ENCODE results near the gene MTCL1.
A peak's percentile ranks its signal among the peaks of the same experiment; 100 is the strongest.

The MTCL1 gene

DNA sequence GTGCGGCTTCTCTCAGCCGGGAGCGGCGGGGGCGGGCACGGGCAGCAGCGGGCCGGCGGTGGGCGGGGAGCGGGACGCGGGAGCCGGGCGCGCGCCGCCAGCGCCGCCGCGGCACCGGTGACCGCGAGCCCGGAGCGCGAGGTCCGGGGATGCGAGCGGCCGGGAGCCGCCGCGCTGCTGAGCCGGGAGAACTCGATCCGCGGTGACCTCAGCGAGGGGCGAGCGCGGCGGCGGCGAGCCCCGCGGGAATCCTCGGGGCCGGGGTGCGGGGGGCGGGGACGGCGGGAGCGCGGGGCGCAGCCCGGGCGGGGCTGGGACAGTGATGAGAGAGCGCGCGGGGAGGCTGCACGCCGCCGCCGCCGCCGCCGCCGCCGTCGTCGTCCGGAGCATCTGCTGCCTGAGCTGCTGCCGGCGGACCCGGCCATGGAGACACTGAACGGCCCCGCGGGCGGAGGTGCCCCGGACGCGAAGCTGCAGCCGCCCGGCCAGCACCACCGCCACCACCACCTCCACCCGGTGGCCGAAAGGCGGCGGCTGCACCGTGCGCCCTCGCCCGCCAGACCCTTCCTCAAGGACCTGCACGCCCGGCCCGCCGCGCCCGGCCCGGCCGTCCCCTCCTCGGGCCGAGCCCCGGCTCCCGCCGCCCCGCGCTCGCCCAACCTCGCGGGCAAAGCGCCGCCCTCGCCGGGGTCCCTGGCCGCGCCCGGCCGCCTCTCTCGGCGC, at the start of gene MTCL1:
TSS of gene MTCL1 (plus strand) at position 319 of the 723 bp plus-strand sequence. CDS start at position 424, 105 bp downstream.
- peak; percentile 35 for DNase-seq (ENCODE audit: low read depth)

GRCh38 chr18:8656232-8656631, 49.1 kb upstream of the MTCL1 start:
- peak; percentile 31 for DNase-seq (ENCODE audit: low read depth)

DNA sequence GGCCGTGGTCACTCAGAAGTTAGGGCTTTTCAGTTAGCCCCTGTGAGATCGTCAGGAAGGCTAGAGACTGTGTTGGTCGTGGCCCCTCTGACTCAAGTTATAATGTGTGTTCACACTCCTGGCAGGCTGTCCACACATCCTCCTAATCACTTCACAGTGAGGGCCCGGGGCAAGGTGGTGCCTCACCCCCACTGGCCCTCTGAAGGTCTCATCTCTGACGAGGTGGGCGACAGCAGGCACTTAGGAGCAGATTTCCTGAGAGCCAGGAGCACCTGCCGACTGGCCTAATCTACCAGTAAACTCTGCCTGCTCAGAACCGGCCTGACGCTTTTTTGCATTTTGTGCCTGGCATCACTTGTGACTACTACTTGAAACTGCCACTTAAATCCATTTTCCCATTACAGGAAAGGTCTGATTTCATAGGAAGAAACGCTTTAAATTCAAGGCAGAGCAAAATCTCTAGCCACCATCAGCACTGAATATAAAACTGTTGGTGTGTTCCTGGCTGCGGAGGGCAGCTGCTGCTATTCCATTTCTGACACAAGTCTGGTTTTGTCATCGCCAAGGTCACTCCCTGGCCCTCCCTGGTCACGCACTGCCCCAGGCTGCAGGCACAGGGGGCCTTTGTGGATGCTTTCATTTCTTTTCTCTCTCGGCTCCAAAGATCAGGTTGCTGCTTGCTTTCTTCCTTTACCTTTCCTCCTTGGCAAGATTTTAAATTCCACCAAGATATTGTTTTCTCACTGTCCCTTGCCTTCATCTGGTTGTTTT, 48.1 kb upstream of the MTCL1 start:
- DNase-seq (ENCODE audit: low read depth) = no peak

DNA sequence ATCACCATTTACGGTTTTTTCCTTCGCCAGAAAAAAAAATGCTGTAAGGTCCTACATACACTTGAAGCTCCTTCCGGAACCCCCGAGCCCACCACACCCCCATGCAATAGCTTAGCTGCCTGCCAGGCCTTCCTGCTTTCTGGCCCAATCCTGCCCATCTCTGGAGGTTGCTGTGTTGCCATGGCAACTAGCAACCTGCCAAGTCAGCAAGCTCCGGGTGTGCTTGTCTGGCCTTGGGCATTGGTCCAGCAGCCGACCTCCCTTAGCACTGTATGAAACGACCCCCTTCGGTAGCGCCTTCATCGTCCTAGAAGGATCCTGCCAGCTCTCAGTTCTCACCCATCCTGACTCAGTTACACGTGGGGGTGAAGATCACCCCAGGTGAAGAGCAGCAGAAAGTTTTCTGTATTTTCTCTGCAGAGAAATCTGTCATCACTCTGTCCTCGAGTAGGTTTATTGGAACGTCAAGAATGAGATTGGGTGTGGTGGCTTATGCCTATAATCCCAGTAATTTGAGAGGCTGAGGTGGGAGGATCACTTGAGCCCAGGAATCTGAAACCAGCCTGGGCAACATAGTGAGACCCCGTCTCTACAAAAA, 47.4 kb upstream of the MTCL1 start:
- no peak for DNase-seq (ENCODE audit: low read depth)

GRCh38 chr18:8658858-8659485, 46.4 kb upstream of the MTCL1 start:
- no peak for DNase-seq (ENCODE audit: low read depth)

DNA sequence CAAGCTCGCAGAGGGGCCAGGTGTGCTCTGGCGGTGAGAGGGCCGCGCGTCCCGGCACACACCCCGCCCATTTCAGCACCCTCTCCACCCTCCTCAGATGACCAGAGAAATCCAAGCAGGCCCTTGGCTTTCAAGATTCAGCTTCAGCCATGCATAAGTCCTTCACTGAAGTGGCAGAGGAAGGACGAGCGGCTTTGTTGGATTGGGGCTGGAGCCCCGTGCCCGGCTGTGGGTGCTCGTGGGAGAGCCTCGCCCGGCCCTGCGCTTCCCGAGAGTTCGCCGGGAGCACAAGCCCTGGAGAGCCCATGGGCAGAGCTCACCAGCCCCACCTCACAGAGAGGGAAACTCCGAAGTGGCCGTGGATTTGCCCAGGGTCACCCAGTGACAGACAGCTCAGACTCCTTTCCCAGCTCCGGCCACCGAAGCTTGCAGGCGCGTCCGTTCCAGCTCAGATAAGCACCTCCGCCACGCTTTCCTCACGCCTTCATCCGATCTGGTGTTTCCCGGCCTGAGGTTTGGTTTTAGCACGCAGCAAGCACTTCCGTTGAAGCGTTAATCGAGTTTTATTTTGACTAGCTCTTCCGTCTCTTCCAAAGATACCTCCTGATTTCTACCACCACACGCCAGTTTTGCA, 45.6 kb upstream of the MTCL1 start:
- DNase-seq (ENCODE audit: low read depth) = no peak

- DNase-seq (ENCODE audit: low read depth) = no peak
Observed at GRCh38 chr18:8660316-8660715, 45.0 kb upstream of the MTCL1 start.

DNA sequence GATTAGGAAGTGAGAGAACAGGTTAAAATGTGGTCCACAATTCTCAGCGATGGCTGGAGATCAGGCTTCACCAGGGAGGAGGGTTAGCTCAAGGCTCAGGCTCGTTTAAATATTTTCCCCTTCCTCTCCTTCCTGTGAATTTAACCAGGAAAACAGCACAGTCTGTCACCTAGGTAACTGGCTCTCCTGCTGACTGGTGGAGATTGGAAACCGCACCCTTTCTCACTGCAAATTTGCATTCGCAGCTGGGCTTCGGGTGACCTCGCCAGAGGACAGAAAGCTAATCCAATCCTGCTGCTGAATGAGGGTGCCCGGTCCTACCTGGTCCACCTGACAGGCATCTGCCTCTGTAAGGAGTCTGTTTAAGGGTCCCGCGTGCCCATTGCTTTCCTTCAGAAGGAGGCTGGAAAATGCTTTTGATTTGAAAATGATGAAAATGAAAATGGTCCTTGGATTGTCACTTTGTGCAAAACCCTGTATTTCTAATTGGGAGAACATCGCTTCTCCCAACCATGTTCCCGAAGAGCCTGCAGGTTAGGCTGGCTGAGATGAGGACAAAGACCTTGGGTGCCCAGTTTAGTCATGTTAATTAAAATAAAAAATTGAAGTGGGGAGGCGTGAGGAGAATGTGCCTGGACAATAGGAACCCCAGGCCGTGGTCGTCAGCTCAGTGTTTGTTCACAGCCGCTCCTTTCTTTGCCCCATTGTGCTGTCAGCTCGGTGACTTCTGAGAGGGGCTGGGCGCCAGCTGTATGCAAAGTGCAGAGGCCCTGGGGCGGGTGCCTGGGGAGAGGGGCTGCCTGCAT, 43.4 kb upstream of the MTCL1 start:
- peak; percentile 28 for DNase-seq (ENCODE audit: low read depth)

DNA sequence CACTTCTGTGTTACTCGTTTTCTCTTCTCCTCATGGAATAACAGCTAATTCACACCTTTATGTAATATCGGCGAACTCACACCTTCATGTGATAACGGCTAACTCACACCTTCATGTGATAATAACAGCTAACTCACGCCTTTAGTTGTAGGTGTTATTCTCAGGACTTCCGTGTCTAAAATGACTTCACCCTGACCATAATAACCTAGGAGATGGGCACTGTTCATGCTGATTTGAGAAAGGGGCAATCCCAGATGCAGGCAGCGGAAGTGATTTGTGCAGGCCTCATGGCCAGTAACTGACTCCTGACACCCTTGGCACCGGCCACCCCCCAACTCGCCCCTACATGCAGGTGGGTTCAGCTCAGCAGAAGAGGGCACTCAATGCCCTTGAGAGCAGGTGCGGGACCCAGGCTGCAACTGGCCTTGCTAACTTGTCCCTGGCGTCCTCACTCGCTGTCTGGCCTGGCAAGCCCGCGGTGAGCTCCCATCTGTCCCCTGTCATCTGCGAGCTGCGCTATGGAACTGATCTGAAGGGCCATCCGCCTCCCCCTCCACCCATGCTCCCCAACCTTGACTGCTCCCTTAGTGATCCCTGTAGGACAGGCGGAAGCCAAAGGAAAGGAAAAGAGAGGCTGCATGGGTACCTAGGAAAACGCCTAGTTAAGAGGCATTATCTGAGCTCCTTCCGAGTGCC, 42.6 kb upstream of the MTCL1 start:
- no peak for DNase-seq (ENCODE audit: low read depth)

DNA sequence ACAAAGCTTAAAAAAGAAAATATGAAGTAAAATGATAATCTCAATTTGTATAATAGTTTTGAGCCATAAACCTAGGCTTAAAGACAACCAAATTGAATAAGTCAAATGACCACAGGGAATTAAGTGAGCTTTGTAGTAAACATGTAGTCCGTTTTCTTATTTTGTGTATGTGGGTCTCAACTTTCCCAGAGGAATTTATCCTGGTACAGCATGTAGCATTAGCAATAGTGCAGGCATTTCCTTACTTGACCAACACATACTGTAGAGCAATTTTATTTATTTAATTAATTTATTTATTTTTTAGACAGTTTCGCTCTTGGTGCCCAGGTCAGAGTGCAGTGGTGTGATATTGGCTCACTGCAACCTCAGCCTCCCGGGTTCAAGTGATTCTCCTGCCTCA, 37.5 kb upstream of the MTCL1 start:
- no peak for DNase-seq (ENCODE audit: low read depth)

GRCh38 chr18:8668381-8668780, 37.0 kb upstream of the MTCL1 start:
- DNase-seq (ENCODE audit: low read depth) = no peak

- no peak for DNase-seq (ENCODE audit: low read depth)
Observed at GRCh38 chr18:8669571-8669970, 35.8 kb upstream of the MTCL1 start.

DNA sequence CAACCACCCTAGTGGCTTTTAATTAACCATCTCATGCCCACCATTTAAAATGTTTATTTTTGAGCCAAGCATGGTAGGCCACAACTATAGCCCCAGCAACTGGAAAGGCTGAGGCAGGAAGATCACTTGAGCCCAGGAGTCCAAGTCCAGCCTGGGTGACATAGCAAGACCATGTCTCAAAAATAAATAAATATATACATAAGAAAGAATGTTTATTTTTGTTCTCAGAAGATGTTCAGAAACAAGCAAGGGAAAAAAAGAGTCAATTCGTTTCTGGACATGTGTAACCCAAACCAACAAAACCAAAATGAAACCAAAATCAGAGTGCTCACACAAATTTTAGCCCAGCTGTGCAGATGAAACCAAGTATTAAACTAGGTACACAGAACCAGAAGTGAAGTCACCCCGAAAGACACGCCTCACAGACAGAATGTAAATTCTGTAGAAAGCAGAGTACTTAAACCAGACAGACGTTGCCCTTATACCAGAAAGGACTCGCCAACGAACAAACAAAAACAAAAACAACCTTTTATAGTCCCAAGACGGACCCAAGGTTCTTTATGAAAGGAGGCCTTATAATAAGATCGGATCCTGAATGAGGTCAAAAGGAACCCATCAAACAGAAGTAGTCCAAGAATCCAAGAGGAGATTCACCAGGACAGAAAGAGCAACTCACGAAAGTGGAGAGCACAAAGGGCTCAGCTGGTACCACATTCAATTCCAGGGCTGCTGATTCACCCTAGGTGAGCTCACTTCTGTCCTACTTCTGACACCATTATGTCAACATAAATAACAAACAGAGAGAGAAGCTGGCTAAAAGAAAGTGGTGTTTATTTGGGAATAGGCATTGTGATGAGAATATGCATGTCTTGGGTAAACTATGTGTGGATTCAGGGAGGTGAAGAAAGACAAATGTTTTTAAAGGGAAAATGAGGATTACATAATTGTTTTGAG, 31.8 kb upstream of the MTCL1 start:
- no peak for DNase-seq (ENCODE audit: low read depth)

DNA sequence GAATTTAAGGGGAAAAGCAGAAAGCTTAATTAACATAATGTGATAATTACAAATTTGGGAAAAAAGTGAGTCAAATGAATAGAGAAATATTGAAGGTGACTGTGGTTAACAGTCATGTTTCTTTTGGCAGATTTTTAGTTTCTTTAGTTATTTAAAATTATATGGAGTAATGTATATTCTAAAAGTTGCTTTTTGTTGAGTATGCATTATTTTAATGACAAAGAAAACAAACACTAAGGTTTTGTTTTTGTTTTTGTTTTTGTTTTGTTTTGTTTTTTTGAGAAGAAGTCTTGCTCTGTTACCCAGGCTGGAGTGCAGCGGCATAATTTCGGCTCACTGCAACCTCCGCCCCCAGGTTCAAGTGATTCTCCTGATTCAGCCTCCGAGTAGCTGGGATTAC, 30.3 kb upstream of the MTCL1 start:
- no peak for DNase-seq (ENCODE audit: low read depth)

DNA sequence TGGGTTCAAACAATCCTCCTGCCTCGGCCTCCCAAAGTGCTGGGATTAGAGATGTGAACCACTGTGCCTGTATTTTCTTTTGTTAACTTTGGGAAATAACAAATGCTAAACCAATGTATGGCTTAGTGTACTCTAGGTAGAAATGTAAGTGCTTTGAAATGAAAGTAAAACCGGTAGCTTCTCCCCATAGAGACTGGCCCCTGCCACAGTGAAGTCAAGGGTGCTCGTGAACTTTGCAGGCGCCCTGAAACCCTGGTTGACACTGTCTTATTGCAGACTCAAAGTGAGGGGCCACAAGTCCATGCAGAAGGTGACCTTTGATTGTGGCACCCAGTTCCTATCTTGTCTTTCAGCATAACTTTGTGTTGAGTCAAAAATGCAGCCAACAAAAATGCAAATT, 24.2 kb upstream of the MTCL1 start:
- DNase-seq (ENCODE audit: low read depth) = no peak

GRCh38 chr18:8684577-8684976, 20.8 kb upstream of the MTCL1 start:
- DNase-seq (ENCODE audit: low read depth) = no peak

DNA sequence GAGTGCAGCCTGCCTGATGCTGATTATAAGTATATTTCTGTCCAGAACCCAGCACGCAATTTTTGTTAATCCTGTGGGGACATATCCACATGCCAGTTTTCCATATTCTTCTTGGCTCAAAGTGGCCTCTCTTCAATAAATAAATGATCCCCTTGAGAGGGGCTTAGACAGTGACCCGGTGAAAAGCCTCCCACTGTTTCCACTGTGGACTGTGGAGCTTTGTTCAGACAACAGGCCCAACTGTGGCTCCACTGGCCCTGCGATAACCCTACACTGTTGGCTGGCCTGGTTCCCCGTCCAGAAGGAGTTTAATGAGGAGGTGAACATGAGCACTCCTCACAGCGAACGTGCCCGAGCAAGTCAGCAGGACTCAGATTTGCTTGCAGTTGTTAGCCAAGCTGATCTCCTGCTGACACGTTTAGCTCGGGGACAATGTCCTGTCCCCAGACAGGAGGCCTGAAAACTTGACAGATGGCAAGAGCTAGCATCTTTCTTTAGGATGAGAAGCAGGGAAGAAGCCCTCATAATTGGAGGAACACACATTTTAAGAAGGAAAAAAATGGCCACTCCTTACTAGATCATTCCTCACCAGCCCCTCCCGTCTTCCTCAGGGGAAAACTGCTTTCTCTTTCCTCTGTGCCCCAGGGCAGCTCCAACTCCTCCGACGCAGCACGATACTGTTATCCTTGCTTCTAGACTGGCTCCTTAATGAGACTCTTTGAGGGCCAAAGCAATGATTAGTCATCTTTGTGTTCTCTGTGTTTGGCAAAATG, 20.0 kb upstream of the MTCL1 start:
- peak; percentile 50 for DNase-seq (ENCODE audit: low read depth)

GRCh38 chr18:8685914-8686216, 19.5 kb upstream of the MTCL1 start:
- no peak for DNase-seq (ENCODE audit: low read depth)

DNA sequence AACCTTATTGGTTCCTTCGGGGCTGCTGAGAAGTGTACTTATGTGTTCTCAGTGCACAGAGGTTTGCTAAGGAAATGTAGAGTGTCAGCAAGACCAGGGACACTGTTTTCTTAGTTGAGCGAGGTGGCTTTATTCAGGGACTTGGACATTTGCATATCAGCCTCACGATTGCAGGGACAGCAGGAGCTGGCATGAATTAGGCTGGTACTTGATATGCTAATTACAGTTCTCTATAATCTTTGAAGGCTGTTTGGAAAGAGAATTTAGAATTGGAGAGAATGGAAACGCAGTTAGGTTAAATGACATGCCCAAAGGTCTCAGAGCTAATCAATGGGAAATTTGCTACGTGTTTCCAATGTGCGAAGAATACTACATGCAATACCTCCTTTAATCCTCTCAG, 18.7 kb upstream of the MTCL1 start:
- DNase-seq (ENCODE audit: low read depth) = no peak
